ENCODE results near the gene ERFL. TPM values are rescaled to one million over a fixed set of nuclear protein-coding genes. Genes with fewer than 3 reads are reported as not detected.
"Not testable (repeated sequence)": the region's sequence is repeated elsewhere in the genome, so short reads cannot be mapped to it uniquely, and the experiment has no call there.

ERFL gene
- total RNA-seq, 1 donor from 2014 or later: not detected

DNA sequence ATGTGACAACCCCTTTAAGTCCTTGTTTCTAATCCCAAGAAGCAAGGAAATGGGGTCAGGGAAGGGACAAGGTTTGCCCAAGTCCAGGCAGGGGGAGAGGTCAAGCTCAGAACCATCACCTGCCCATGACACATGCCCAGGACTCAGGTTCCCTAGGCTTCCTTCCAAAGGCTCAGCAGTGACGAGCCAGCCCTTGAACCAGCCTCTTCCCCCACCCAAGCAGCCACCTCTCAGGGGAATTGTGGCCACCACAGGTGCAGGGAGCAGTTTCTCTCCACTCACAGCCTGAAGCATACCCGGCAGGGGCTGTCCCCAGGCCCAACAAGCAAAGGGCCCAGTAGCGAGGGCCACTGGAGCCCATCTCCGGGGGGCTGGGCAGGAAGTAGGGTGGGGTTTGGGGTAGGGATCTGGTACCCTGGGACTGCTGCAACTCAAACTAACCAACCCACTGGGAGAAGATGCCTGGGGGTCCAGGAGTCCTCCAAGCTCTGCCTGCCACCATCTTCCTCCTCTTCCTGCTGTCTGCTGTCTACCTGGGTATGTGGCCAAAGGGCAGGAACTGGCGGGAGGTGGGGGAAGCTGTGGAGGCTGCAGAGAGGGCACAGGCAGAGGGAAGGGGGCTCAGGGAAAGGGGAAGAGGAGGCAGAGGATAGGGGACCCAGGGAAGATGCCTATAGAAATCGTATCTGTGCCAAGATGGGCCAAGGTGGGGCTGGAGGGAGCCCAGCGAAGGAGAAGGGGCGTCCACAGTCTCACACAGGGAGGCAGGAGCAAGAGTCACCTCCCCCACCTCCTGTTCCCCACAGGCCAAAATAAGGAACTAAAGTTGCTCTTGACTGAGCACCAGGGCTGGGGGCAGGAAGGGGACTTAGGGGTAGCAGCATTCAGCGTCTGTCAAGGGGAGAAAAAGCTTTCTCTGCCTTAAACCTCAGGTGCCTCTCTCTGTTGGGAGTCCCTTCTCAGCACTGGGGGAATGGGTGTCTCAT lies 51.1 kb downstream of the ERFL start, which contains the start of gene CD79A:
Gene CD79A, plus strand, starts transcription at position 433 of the 986 bp plus-strand sequence. Its CDS starts 26 bp downstream, at position 459.
- TF ChIP-seq, protein P1, sequence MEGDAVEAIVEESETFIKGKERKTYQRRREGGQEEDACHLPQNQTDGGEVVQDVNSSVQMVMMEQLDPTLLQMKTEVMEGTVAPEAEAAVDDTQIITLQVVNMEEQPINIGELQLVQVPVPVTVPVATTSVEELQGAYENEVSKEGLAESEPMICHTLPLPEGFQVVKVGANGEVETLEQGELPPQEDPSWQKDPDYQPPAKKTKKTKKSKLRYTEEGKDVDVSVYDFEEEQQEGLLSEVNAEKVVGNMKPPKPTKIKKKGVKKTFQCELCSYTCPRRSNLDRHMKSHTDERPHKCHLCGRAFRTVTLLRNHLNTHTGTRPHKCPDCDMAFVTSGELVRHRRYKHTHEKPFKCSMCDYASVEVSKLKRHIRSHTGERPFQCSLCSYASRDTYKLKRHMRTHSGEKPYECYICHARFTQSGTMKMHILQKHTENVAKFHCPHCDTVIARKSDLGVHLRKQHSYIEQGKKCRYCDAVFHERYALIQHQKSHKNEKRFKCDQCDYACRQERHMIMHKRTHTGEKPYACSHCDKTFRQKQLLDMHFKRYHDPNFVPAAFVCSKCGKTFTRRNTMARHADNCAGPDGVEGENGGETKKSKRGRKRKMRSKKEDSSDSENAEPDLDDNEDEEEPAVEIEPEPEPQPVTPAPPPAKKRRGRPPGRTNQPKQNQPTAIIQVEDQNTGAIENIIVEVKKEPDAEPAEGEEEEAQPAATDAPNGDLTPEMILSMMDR (IDR thresholded peaks at IDR 0.05; ENCODE audit: borderline replicate concordance): no peak
- intact Hi-C loops (cut with micrococcal nuclease): no loop called here
- H3K9me3 ChIP-seq (replicated peaks): no peaks in the 10 kb centered on the region
- no peak within 1 kb of the TSS for H3K27ac ChIP-seq (replicated peaks)
- no peak for DNase-seq
- H3K27me3 ChIP-seq (ENCODE audit: low read depth): no peaks in the 10 kb centered on the region
- H3K4me1 ChIP-seq: peaks cover 18% of the 10 kb centered on the region
- no peak within 1 kb of the TSS for H3K4me3 ChIP-seq
- peaks cover 3% of the 10 kb centered on the region for H3K36me3 ChIP-seq

DNA sequence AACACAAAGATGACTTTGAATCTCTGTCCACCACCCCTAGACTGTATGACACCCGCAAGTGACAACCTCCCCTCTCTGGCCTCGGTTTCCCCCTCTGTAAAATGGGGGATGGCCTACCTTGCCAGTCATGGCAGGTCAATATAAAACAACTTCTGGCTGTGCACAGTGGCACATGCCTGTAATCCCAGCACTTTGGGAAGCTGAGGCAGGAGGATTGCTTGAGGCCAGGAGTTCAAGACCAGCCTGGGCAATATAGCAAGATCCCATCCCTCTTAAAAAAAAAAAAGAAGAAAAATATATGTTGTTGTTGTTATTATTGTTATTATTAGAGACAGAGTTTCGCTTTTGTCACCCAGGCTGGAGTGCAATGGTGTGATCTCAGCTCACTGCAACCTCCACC lies 52.3 kb downstream of the ERFL start:
- DNase-seq; H3K27me3 ChIP-seq (ENCODE audit: low read depth): not testable (repeated sequence)

DNA sequence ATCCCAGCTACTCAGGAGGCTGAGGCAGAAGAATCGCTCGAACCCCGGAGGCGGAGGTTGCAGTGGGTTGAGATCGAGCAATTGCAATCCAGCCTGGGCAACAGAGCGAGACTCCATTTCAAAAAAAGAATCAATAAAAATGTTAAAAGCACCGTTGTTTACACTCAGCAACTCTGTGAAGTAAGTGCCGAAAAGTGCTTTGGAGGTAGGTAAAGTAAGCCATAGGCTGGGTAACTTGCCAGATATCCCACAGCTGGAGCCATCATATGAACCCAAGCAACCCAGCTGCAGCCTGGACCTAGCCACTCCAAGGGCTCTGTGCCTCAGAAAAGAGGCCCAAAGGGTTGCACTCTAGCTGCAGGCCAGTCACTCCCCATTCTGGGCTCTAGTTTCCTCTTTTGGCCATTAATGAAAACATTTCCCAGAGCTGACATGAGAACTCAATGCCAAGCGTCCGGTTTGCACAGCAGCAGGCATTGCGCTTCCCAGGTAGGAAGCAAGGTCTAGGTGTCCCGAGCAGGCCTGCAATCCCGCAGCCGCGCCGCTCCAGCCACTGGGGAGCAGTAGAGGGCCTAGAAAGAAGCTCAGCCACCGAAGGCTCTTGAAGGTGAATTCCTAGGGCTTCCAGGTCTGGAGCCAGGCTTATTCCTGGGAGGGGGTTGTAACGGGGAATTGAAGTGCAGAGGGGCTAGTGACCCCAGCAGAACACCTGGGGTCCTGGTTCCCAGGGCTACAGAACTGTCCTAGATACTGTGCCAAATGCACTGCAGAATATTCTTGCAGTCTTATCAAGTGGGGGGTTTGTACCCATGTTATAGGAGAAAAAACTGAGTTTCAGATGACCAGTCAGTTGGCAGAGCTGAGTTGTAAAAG lies 55.2 kb downstream of the ERFL start:
- H3K9me3 ChIP-seq (replicated peaks): no peaks in the 10 kb centered on the region
- peak overlapping the region; percentile 30 for H3K27ac ChIP-seq (replicated peaks)
- peaks cover 51% of the 10 kb centered on the region for H3K4me1 ChIP-seq
- TF ChIP-seq, protein P1 (IDR thresholded peaks at IDR 0.05; ENCODE audit: borderline replicate concordance): peak; percentile 78
- DNase-seq: peak; percentile 61
- H3K27me3 ChIP-seq (ENCODE audit: low read depth): no peaks in the 10 kb centered on the region
- intact Hi-C loops (cut with micrococcal nuclease): no loop called here
- no peak overlapping the region for H3K4me3 ChIP-seq
- H3K36me3 ChIP-seq: peaks cover 41% of the 10 kb centered on the region

More for the DNA sequence above, 52.3 kb downstream of the ERFL start:
- intact Hi-C loops (cut with micrococcal nuclease); H3K9me3 ChIP-seq (replicated peaks); H3K27ac ChIP-seq (replicated peaks); H3K4me3 ChIP-seq: not testable (repeated sequence)
- Histone ChIP-seq H3K4me1 (peaks cover 28% of the 10 kb centered on the region), H3K36me3 (peaks cover 13% of the 10 kb centered on the region)

DNA sequence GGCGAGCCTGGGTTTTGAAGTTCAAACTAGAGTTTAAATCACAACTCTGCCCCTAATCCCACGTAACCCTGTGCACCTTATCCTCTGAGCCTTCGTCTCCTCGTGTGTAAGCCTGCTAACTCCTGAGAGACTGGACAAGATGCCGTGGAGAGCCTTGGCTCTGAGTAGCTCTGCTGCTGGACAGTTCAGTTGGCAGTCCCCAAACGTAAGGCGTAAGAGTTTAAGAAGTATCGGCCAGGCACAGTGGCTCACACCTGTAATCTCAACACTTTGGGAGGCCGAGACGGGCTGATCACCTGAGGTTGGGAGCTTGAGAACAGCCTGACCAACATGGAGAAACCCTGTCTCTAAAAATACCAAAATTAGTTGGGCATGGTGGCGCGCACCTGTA lies 55.9 kb downstream of the ERFL start:
- H3K27ac ChIP-seq (replicated peaks): peak overlapping the region; percentile 63
- intact Hi-C loops (cut with micrococcal nuclease): no loop called here
- DNase-seq: no peak

DNA sequence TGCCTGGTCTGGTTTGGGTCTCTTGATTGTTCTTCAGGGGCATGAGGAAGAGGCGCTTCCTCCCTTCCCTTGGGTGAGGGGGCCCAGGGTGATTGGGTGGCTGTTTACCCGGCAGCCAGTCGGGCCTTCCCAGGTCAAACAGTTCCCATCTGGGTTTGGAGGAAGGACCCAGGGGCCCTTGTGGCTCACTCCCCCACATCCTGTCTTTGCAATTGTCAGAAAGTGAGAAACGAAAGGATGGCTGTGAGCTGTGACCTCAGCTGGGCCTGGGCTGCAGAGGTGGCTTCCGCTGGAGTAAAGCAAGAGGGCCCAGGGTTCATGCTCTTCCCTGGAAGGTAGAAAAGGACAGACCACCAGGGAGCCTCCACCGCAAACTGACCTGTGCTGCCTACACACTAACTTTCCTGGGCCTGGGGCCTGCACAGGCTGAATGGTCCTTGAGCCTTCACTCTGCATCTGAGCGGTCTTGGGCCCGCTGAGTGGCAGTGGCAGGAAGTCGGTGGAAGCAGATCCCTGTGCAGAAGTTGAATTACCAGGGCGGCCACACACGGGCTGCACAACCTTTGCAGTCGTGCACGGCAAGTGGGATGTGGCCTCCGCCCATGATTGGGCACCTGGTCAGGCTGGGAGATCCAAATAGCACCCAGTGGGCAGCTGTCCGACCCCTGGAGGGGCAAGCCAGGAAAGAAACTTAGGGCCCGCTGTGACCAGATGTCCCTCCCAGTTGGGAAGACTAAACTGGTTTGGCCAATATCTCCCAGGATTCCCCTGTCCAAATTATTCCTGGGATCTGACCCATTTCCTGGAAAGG lies 56.5 kb downstream of the ERFL start:
- H3K27me3 ChIP-seq (ENCODE audit: low read depth): no peaks in the 10 kb centered on the region
- no peak overlapping the region for H3K4me3 ChIP-seq
- peaks cover 51% of the 10 kb centered on the region for H3K36me3 ChIP-seq
- peak overlapping the region; percentile 63 for H3K27ac ChIP-seq (replicated peaks)
- TF ChIP-seq, protein P1 (IDR thresholded peaks at IDR 0.05; ENCODE audit: borderline replicate concordance): no peak
- peaks cover 56% of the 10 kb centered on the region for H3K4me1 ChIP-seq
- no peaks in the 10 kb centered on the region for H3K9me3 ChIP-seq (replicated peaks)
- peak; percentile 23 for DNase-seq
- intact Hi-C loops (cut with micrococcal nuclease): no loop called here

More for the DNA sequence above, 55.9 kb downstream of the ERFL start:
- Histone ChIP-seq H3K9me3 (replicated peaks) (no peaks in the 10 kb centered on the region), H3K27me3 (ENCODE audit: low read depth) (no peaks in the 10 kb centered on the region), H3K36me3 (peaks cover 46% of the 10 kb centered on the region), H3K4me3 (no peak overlapping the region), H3K4me1 (peaks cover 56% of the 10 kb centered on the region)
- TF ChIP-seq, protein P1 (IDR thresholded peaks at IDR 0.05; ENCODE audit: borderline replicate concordance): no peak
